Measurements from ENCODE around the gene P4HB.

GRCh38 chr17:81813371-81813684, 47.0 kb downstream of the P4HB start:
- TF ChIP-seq CTCF (tag by site-specific recombination; IDR thresholded peaks at IDR 0.05) (no peak), ZNF26 (tag by site-specific recombination; IDR thresholded peaks at IDR 0.05) (no peak), ZNF48 (tag by site-specific recombination; IDR thresholded peaks at IDR 0.05) (no peak), KLF1 (tag by site-specific recombination; IDR thresholded peaks at IDR 0.05) (no peak)

Data from HEK293 (cell line).